GM21360 (cell line): ENCODE results near the gene ASB15.

ENCODE experiments used
- ATAC-seq: cut with Tn5 transposase; IDR thresholded peaks from one replicate; pipeline ENCODE4 v1.9.1; 2021; ENCODE audit warnings: mild to moderate bottlenecking, moderate library complexity; ENCODE audit not compliant: unreplicated experiment

Gene ASB15

DNA sequence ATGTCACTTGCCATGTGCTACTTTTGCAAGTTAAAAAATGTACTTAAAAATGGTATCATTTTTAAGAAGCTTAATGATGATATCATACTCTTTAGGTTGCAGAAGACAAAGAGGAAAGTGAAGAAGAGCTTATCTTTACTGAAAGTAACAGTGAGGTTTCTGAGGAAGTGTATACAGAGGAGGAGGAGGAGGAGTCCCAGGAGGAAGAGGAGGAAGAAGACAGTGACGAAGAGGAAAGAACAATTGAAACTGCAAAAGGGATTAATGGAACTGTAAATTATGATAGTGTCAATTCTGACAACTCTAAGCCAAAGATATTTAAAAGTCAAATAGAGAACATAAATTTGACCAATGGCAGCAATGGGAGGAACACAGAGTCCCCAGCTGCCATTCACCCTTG lies 60.1 kb downstream of the ASB15 start:
- no peak for ATAC-seq

DNA sequence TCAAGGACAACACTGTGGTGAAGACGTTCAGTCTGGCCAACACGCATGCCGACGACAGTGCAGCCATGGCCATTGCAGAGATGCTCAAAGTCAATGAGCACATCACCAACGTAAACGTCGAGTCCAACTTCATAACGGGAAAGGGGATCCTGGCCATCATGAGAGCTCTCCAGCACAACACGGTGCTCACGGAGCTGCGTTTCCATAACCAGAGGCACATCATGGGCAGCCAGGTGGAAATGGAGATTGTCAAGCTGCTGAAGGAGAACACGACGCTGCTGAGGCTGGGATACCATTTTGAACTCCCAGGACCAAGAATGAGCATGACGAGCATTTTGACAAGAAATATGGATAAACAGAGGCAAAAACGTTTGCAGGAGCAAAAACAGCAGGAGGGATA lies 60.7 kb downstream of the ASB15 start:
- no peak for ATAC-seq

DNA sequence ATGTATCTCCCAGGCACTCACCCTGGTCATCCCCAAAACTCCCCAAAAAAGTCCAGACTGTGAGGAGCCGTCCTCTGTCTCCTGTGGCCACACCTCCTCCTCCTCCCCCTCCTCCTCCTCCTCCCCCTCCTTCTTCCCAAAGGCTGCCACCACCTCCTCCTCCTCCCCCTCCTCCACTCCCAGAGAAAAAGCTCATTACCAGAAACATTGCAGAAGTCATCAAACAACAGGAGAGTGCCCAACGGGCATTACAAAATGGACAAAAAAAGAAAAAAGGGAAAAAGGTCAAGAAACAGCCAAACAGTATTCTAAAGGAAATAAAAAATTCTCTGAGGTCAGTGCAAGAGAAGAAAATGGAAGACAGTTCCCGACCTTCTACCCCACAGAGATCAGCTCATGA lies 61.1 kb downstream of the ASB15 start:
- no peak for ATAC-seq

- no peak for ATAC-seq
Measured at GRCh38 chr7:123663200-123663599, 61.6 kb downstream of the ASB15 start.

- ATAC-seq: no peak
Measured at GRCh38 chr7:123665157-123665556, 63.5 kb downstream of the ASB15 start.

- ATAC-seq: no peak
Measured at GRCh38 chr7:123665896-123666295, 64.3 kb downstream of the ASB15 start.

DNA sequence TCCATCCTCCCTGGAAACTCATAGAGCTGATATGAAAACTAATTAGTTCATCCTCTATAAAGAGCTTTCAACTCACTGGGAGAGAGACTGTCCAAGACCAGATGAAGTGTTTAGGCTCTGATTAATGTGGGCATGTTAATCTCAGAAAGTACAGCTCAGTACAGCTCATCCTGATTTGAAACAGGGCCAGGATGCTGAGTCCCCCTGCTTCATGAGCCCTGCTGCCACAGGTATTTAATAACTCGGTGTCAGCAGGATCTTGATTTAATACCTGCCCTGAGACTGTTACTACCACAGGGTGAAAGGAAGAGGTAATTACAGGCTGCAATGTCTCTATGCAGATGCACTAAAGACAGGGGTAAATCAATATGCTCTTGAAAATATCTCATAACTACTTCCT lies 64.9 kb downstream of the ASB15 start:
- no peak for ATAC-seq

- ATAC-seq: no peak
Measured at GRCh38 chr7:123669485-123669884, 67.9 kb downstream of the ASB15 start.

- no peak for ATAC-seq
Measured at GRCh38 chr7:123673137-123673732, 71.6 kb downstream of the ASB15 start.

DNA sequence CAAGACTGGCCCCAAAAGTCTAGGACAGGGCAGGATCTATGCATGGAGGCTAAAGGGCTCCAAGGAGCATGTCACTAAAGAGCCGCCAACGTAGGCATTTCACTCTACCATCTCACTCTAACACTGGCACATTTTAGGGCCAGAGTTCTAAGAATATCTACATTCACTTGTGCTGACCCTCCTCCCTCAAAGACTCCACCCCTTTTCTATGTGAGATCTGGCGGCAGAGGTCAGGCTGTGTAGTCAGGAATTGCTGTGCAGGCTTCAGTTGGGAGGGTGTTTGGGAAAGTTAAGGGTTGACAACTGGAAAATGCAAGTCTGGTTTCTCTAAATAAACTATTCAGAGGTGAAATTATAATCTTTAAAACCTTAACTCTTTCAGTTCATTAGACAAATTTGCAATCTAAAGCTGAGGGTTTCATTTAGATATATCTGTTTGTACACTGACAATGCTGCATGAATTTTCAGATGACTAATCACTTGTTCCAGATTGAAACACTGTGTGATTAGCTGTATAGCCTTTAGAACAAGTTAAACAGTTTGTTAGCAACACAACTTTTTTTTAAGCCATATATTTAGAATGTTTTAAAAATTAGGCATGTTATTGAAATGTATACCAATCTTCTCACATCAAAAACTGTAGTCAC lies 72.3 kb downstream of the ASB15 start:
- no peak for ATAC-seq

GRCh38 chr7:123674399-123675180 lies 73.0 kb downstream of the ASB15 start:
- ATAC-seq: no peak

DNA sequence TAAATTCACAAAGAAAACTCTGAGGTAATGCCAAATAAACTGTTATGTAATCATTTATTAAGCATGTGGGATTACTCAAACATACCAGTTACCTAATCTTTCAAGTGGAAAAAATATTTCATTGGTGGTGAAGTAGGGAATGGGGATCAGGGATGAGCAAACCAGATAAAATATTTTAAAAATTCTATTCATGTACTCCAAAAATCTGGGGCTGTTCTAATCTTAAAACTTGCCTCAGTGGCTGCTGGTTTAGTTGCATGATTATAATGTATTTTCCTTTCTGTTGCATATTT lies 73.5 kb downstream of the ASB15 start:
- no peak for ATAC-seq

GRCh38 chr7:123677061-123677715 lies 75.6 kb downstream of the ASB15 start:
- no peak for ATAC-seq

GRCh38 chr7:123679614-123680013 lies 78.0 kb downstream of the ASB15 start:
- no peak for ATAC-seq

DNA sequence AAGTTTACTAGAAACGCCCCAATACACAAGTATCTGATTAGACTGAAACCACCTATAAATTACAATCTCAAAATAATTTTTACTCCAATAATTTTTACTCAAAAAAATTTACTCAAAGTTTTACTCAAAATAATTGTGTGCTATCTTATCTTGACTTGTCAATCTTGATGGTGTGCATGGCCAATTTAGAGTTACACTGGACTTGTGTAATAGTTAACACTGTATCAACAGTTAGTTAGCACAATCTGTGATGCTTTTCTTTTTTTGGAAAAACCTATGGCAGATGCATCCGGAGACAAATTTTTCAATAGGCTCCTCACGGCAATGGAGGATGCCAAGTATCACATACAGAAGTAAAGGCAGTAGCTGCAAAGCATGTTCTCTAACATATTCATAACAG lies 79.0 kb downstream of the ASB15 start:
- ATAC-seq: no peak

DNA sequence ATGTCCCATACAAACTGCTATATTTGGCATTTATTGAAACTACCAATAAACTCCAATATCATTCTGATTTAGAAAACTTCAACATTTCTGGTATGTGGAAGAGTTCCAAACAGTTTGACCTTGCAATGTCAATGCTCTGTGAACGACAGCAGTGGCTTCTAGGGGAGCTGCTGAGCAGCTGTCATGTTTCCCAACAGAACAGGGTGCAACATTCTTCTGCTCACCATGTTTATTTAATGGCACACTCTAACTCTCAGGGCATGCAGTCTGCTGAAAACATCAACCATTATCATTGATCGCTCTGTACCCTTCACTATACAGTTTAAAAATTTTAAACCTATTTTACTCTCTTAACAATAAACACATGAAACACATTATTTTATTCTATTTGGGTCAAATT lies 79.9 kb downstream of the ASB15 start:
- ATAC-seq: no peak

- peak; percentile 47 for ATAC-seq
Measured at GRCh38 chr7:123682690-123683089, 81.1 kb downstream of the ASB15 start.

GRCh38 chr7:123687161-123687560 lies 85.5 kb downstream of the ASB15 start:
- no peak for ATAC-seq

GRCh38 chr7:123687727-123688126 lies 86.1 kb downstream of the ASB15 start:
- no peak for ATAC-seq
